HG02571 (cell line): ENCODE results near the gene ELL3.

Experiments used
- ATAC-seq: cut with Tn5 transposase; IDR thresholded peaks from one replicate; pipeline ENCODE4 v1.9.1; 2021; ENCODE audit warnings: mild to moderate bottlenecking, moderate library complexity; ENCODE audit not compliant: unreplicated experiment

The ELL3 gene

GRCh38 chr15:43792761-43793476 lies 16.2 kb upstream of the ELL3 start:
- ATAC-seq, result no peak

- peak; percentile 89 for ATAC-seq
Measured at GRCh38 chr15:43791993-43792760, 15.4 kb upstream of the ELL3 start, which contains the start of gene SERF2. Gene SERF2, plus strand, starts transcription at chr15:43792320. Its CDS starts 57 bp downstream, at chr15:43792377.

- no peak for ATAC-seq
Measured at GRCh38 chr15:43789409-43789808, 12.6 kb upstream of the ELL3 start.

- no peak for ATAC-seq
Measured at GRCh38 chr15:43779016-43779415, 2.2 kb upstream of the ELL3 start.

- ATAC-seq, result peak; percentile 58
Measured at GRCh38 chr15:43777267-43777914, 625 bp upstream of the ELL3 start.

GRCh38 chr15:43776101-43776717 lies 557 bp downstream of the ELL3 start:
- ATAC-seq, result peak; percentile 59

- no peak for ATAC-seq
Measured at GRCh38 chr15:43775411-43775965, 1.3 kb downstream of the ELL3 start.

GRCh38 chr15:43774062-43774461 lies 2.7 kb downstream of the ELL3 start:
- ATAC-seq, result no peak

- ATAC-seq, result no peak
Measured at GRCh38 chr15:43772624-43773023, 4.1 kb downstream of the ELL3 start.

- ATAC-seq, result no peak
Measured at GRCh38 chr15:43771816-43772215, 5.0 kb downstream of the ELL3 start.

- ATAC-seq, result no peak
Measured at GRCh38 chr15:43769584-43770228, 7.1 kb downstream of the ELL3 start.

GRCh38 chr15:43763819-43764446 lies 12.8 kb downstream of the ELL3 start:
- ATAC-seq, result no peak

- no peak for ATAC-seq
Measured at GRCh38 chr15:43762824-43763223, 13.9 kb downstream of the ELL3 start.

GRCh38 chr15:43751885-43752284 lies 24.9 kb downstream of the ELL3 start:
- no peak for ATAC-seq

GRCh38 chr15:43749690-43750345 lies 26.9 kb downstream of the ELL3 start:
- no peak for ATAC-seq

- ATAC-seq, result no peak
Measured at GRCh38 chr15:43748376-43748775, 28.4 kb downstream of the ELL3 start.

- ATAC-seq, result peak; percentile 8
Measured at GRCh38 chr15:43746903-43747309, 29.9 kb downstream of the ELL3 start.

- ATAC-seq, result peak; percentile 81
Measured at GRCh38 chr15:43746245-43746902, 30.4 kb downstream of the ELL3 start, which contains the start of gene PDIA3. Gene PDIA3, plus strand, starts transcription at chr15:43746438. Its CDS starts 102 bp downstream, at chr15:43746540.

GRCh38 chr15:43735416-43735815 lies 41.4 kb downstream of the ELL3 start:
- ATAC-seq, result peak; percentile 31
